ENCODE measurements around the gene CELSR1. TPM values are rescaled to one million over a fixed set of nuclear protein-coding genes. Genes with fewer than 3 reads are reported as not detected.

The CELSR1 gene
- total RNA-seq, 1 experiment from 2014 or later: 14.2 TPM

DNA sequence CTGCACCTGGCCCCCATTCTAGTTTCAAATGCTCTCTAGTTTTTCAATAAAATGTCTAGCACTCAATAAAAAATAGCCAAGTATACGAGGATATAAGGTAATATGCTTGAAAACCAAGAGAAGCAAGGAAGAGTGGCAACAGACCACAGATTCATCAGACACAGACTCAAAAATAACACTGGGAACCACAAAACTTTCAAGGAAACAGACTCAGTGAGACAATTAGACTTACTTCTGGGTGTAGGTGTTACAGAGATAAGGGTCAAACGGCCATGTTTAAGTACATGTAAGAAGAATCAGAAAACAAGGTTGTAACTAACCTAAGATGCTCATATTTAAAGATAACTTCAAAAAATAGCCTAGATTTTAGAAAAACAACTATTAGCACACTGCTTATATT is 134.9 kb downstream of the CELSR1 start:
- CTCF ChIA-PET: no interaction called here
- no peak for DNase-seq
- H3K36me3 ChIP-seq (ENCODE audit: low read depth, low read length): no peaks in the 10 kb centered on the region
- H2AFZ ChIP-seq (ENCODE audit: low read length): no peak overlapping the region
- no peak overlapping the region for H3K9ac ChIP-seq (ENCODE audit: low read length)
- H3K4me1 ChIP-seq (ENCODE audit: insufficient read depth, low read length): no peaks in the 10 kb centered on the region
- no peak for ATAC-seq
- H3K4me2 ChIP-seq (ENCODE audit: low read length): no peak overlapping the region
- POLR2A ChIA-PET (ENCODE audit: unreplicated experiment): no interaction called here
- no TSS peak for BruUV-seq (replicated peaks)
- intact Hi-C loops (cut with micrococcal nuclease): no loop called here
- no peak overlapping the region for H3K27ac ChIP-seq (ENCODE audit: low read length)
- H3F3A ChIP-seq (ENCODE audit: low read length, unreplicated experiment): no peaks in the 10 kb centered on the region
- no peaks in the 10 kb centered on the region for H4K20me1 ChIP-seq (ENCODE audit: low read length)
- no peaks in the 10 kb centered on the region for H3K9me3 ChIP-seq (ENCODE audit: low read length)
- H3K27me3 ChIP-seq (ENCODE audit: low read length): no peaks in the 10 kb centered on the region
- H3K4me3 ChIP-seq (ENCODE audit: low read length): no peak overlapping the region
- TF ChIP-seq EZH2phosphoT487 (IDR thresholded peaks at IDR 0.05; ENCODE audit: borderline replicate concordance, low read length): no peak
- no peak for TF ChIP-seq EZH2 (IDR thresholded peaks at IDR 0.05; ENCODE audit: low read length, unreplicated experiment)
- TF ChIP-seq, protein P1, sequence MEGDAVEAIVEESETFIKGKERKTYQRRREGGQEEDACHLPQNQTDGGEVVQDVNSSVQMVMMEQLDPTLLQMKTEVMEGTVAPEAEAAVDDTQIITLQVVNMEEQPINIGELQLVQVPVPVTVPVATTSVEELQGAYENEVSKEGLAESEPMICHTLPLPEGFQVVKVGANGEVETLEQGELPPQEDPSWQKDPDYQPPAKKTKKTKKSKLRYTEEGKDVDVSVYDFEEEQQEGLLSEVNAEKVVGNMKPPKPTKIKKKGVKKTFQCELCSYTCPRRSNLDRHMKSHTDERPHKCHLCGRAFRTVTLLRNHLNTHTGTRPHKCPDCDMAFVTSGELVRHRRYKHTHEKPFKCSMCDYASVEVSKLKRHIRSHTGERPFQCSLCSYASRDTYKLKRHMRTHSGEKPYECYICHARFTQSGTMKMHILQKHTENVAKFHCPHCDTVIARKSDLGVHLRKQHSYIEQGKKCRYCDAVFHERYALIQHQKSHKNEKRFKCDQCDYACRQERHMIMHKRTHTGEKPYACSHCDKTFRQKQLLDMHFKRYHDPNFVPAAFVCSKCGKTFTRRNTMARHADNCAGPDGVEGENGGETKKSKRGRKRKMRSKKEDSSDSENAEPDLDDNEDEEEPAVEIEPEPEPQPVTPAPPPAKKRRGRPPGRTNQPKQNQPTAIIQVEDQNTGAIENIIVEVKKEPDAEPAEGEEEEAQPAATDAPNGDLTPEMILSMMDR (conservative IDR thresholded peaks at IDR 0.05; ENCODE audit: low read depth, low read length): no peak
- no peaks in the 10 kb centered on the region for H3K9me2 ChIP-seq (replicated peaks; ENCODE audit: low read length)
- H3K79me2 ChIP-seq (ENCODE audit: low read length): no peaks in the 10 kb centered on the region

DNA sequence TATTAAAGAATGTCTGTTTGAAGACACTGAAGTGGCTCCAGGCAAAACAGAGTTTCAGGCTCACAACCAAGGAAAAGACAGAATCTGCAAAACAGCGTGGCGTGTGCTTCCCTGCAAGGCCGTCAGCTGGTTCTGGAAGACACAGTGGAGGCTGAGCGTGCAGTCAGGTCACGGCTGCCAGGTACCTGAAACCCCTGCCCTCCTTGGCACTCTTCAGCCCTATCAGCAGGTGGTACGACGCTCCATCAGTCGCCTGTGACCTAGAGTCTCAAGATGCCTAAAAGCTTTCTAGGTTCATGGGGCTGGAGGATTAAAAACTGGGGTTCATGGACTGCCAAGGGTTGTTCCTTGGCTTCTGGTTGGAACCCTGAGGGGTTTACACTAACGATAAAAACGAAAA is 136.1 kb downstream of the CELSR1 start:
- H4K20me1 ChIP-seq (ENCODE audit: low read length): no peaks in the 10 kb centered on the region

DNA sequence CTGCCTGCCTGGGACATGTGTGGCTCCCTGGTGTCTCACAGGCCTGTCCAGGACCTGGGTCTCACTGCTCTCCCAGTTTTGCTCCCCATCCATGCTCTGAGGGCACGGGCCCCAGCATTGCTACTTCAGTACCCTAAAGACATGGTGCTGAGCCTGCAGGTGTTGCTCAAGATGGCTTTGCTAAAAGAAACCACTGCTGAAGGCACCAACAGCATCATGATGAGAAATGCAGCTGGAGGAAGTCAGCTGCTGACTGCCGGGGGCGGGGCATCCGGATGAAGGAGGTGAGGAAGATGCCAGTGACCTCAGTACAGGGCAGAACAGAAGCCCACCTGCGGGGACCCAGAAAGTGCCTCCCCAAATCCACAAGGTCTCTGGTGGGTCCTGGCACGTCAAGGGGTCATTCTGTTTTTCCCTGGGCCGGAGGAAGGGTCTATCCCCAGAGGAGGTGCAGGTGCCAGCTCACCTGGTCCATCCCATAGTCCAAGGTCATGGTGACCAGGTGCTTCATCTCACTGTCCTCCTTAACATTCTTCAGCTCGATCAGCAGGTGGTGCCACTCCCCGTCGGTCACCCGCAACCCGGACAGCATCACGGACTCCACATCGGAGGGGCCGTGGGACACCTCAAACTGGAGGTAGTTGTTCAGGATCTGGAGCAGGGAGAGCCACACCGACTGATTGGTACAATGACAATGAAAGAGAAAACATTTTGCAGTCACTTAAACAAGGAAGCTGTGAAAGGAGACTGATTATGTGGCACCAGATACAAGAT is 138.0 kb downstream of the CELSR1 start:
- POLR2A ChIA-PET (ENCODE audit: unreplicated experiment): no interaction called here
- intact Hi-C loops (cut with micrococcal nuclease): no loop called here

More for the DNA sequence above, 136.1 kb downstream of the CELSR1 start:
- no peak overlapping the region for H2AFZ ChIP-seq (ENCODE audit: low read length)
- H3K36me3 ChIP-seq (ENCODE audit: low read depth, low read length): no peaks in the 10 kb centered on the region
- no peaks in the 10 kb centered on the region for H3K4me1 ChIP-seq (ENCODE audit: insufficient read depth, low read length)
- no peaks in the 10 kb centered on the region for H3K9me3 ChIP-seq (ENCODE audit: low read length)
- intact Hi-C loops (cut with micrococcal nuclease): no loop called here
- H3K27me3 ChIP-seq (ENCODE audit: low read length): no peaks in the 10 kb centered on the region
- no peak for DNase-seq
- H3K79me2 ChIP-seq (ENCODE audit: low read length): no peaks in the 10 kb centered on the region
- TF ChIP-seq EZH2phosphoT487 (IDR thresholded peaks at IDR 0.05; ENCODE audit: borderline replicate concordance, low read length) (no peak), EZH2 (IDR thresholded peaks at IDR 0.05; ENCODE audit: low read length, unreplicated experiment) (no peak)
- TF ChIP-seq, protein P1 (conservative IDR thresholded peaks at IDR 0.05; ENCODE audit: low read depth, low read length): no peak
- no peaks in the 10 kb centered on the region for H3K9me2 ChIP-seq (replicated peaks; ENCODE audit: low read length)
- CTCF ChIA-PET: no interaction called here
- no peak for ATAC-seq
- H3F3A ChIP-seq (ENCODE audit: low read length, unreplicated experiment): no peaks in the 10 kb centered on the region
- H3K27ac ChIP-seq (ENCODE audit: low read length): no peak overlapping the region
- H3K4me2 ChIP-seq (ENCODE audit: low read length): no peak overlapping the region
- POLR2A ChIA-PET (ENCODE audit: unreplicated experiment): no interaction called here
- no peak overlapping the region for H3K4me3 ChIP-seq (ENCODE audit: low read length)
- no peak overlapping the region for H3K9ac ChIP-seq (ENCODE audit: low read length)
- BruUV-seq (replicated peaks): no TSS peak

More for the DNA sequence above, 138.0 kb downstream of the CELSR1 start:
- Histone ChIP-seq H2AFZ (ENCODE audit: low read length) (no peak overlapping the region), H3K79me2 (ENCODE audit: low read length) (no peaks in the 10 kb centered on the region), H3K4me1 (ENCODE audit: insufficient read depth, low read length) (no peaks in the 10 kb centered on the region), H3K27me3 (ENCODE audit: low read length) (no peaks in the 10 kb centered on the region), H3K9ac (ENCODE audit: low read length) (no peak overlapping the region), H3F3A (ENCODE audit: low read length, unreplicated experiment) (no peaks in the 10 kb centered on the region), H3K4me2 (ENCODE audit: low read length) (no peak overlapping the region), H3K9me2 (replicated peaks; ENCODE audit: low read length) (no peaks in the 10 kb centered on the region), H3K4me3 (ENCODE audit: low read length) (no peak overlapping the region), H3K36me3 (ENCODE audit: low read depth, low read length) (no peaks in the 10 kb centered on the region), H4K20me1 (ENCODE audit: low read length) (no peaks in the 10 kb centered on the region), H3K9me3 (ENCODE audit: low read length) (no peaks in the 10 kb centered on the region), H3K27ac (ENCODE audit: low read length) (no peak overlapping the region)
- TF ChIP-seq EZH2phosphoT487 (IDR thresholded peaks at IDR 0.05; ENCODE audit: borderline replicate concordance, low read length): no peak
- TF ChIP-seq, protein P1 (conservative IDR thresholded peaks at IDR 0.05; ENCODE audit: low read depth, low read length): no peak
- TF ChIP-seq EZH2 (IDR thresholded peaks at IDR 0.05; ENCODE audit: low read length, unreplicated experiment): no peak
- DNase-seq (no peak), ATAC-seq (no peak)
- CTCF ChIA-PET: no interaction called here
- BruUV-seq (replicated peaks): no TSS peak

Measured in PC-3 (cell line).